HEK293 (cell line): Measurements from ENCODE around the gene TIGAR.

ENCODE experiments used
- CTCF ChIP-seq: fragments of 450-650 bp; formaldehyde crosslinking; IDR thresholded peaks from 2 replicates; pipeline ENCODE4 v1.5.1; 2016; ENCODE audit warnings: missing biosample characterization, missing genetic modification characterization
- GLI4 ChIP-seq: fragments of 450-650 bp; formaldehyde crosslinking; IDR thresholded peaks from 2 replicates; pipeline ENCODE4 v1.5.1; 2016; ENCODE audit warnings: missing biosample characterization, missing genetic modification characterization
- HOXA7 ChIP-seq: sonication (generic); formaldehyde crosslinking; IDR thresholded peaks from 2 replicates; pipeline ENCODE4 v1.8.1; 2022; ENCODE audit warnings: missing genetic modification reagents, borderline replicate concordance
- KLF1 ChIP-seq: fragments of 450-650 bp; formaldehyde crosslinking; IDR thresholded peaks from 2 replicates; pipeline ENCODE4 v1.5.1; 2016; ENCODE audit warnings: missing biosample characterization, missing genetic modification characterization
- MEIS1 ChIP-seq: sonication (generic); formaldehyde crosslinking; IDR thresholded peaks from 2 replicates; pipeline ENCODE4 v1.8.1; 2022; ENCODE audit warnings: missing genetic modification reagents, mild to moderate bottlenecking, borderline replicate concordance
- ZBTB44 ChIP-seq: fragments of 450-650 bp; IDR thresholded peaks from 2 replicates; pipeline ENCODE4 v1.5.1; 2018; ENCODE audit warnings: missing biosample characterization, mild to moderate bottlenecking, missing genetic modification characterization
- ZFP37 ChIP-seq: fragments of 450-650 bp; formaldehyde crosslinking; IDR thresholded peaks from 2 replicates; pipeline ENCODE4 v1.5.1; 2016; ENCODE audit warnings: missing biosample characterization, missing genetic modification characterization
- ZIC2 ChIP-seq: fragments of 450-650 bp; formaldehyde crosslinking; IDR thresholded peaks from 2 replicates; pipeline ENCODE4 v1.5.1; 2016; ENCODE audit warnings: missing biosample characterization, missing genetic modification characterization
- ZNF146 ChIP-seq: fragments of 450-650 bp; formaldehyde crosslinking; IDR thresholded peaks from 2 replicates; pipeline ENCODE4 v1.5.1; 2016; ENCODE audit warnings: missing biosample characterization, missing genetic modification characterization
- ZNF175 ChIP-seq: fragments of 450-650 bp; formaldehyde crosslinking; IDR thresholded peaks from 2 replicates; pipeline ENCODE4 v1.5.1; 2016; ENCODE audit warnings: missing biosample characterization, missing genetic modification characterization
- ZNF398 ChIP-seq: fragments of 450-650 bp; formaldehyde crosslinking; IDR thresholded peaks from 2 replicates; pipeline ENCODE4 v1.5.1; 2017; ENCODE audit warnings: missing biosample characterization, missing genetic modification characterization
- ZNF488 ChIP-seq: fragments of 450-650 bp; formaldehyde crosslinking; IDR thresholded peaks from 2 replicates; pipeline ENCODE4 v1.5.1; 2016; ENCODE audit warnings: missing biosample characterization, missing genetic modification characterization
- ZNF610 ChIP-seq: fragments of 450-650 bp; formaldehyde crosslinking; IDR thresholded peaks from 2 replicates; pipeline ENCODE4 v1.5.1; 2016; ENCODE audit warnings: missing biosample characterization, missing genetic modification characterization, borderline replicate concordance
- TF ChIP-seq, protein P1 (sequence below): fragments of 450-650 bp; formaldehyde crosslinking; IDR thresholded peaks from 2 replicates; pipeline ENCODE4 v1.5.1; 2016; ENCODE audit warnings: missing biosample characterization, missing genetic modification characterization, borderline replicate concordance

GRCh38 chr12:4366090-4366489, 45.1 kb downstream of the TIGAR start:
- TF ChIP-seq CTCF (tag by site-specific recombination) (no peak), ZFP37 (tag by site-specific recombination) (no peak), ZBTB44 (tag by site-specific recombination) (no peak), ZIC2 (tag by site-specific recombination) (no peak), MEIS1 (no peak), ZNF398 (tag by site-specific recombination) (no peak), ZNF610 (no peak), ZNF488 (no peak), HOXA7 (CRISPR knock-in tag) (no peak), GLI4 (tag by site-specific recombination) (no peak), ZNF146 (tag by site-specific recombination) (no peak), ZNF175 (tag by site-specific recombination) (no peak), KLF1 (no peak)
- TF ChIP-seq, protein P1, sequence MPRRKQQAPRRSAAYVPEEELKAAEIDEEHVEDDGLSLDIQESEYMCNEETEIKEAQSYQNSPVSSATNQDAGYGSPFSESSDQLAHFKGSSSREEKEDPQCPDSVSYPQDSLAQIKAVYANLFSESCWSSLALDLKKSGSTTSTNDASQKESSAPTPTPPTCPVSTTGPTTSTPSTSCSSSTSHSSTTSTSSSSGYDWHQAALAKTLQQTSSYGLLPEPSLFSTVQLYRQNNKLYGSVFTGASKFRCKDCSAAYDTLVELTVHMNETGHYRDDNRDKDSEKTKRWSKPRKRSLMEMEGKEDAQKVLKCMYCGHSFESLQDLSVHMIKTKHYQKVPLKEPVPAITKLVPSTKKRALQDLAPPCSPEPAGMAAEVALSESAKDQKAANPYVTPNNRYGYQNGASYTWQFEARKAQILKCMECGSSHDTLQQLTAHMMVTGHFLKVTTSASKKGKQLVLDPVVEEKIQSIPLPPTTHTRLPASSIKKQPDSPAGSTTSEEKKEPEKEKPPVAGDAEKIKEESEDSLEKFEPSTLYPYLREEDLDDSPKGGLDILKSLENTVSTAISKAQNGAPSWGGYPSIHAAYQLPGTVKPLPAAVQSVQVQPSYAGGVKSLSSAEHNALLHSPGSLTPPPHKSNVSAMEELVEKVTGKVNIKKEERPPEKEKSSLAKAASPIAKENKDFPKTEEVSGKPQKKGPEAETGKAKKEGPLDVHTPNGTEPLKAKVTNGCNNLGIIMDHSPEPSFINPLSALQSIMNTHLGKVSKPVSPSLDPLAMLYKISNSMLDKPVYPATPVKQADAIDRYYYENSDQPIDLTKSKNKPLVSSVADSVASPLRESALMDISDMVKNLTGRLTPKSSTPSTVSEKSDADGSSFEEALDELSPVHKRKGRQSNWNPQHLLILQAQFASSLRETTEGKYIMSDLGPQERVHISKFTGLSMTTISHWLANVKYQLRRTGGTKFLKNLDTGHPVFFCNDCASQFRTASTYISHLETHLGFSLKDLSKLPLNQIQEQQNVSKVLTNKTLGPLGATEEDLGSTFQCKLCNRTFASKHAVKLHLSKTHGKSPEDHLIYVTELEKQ (tag by site-specific recombination): no peak
